Endothelial cell of umbilical vein (primary cell): ENCODE measurements around the gene ANTXRL.
"Not testable (repeated sequence)": the region's sequence is repeated elsewhere in the genome, so short reads cannot be mapped to it uniquely, and the experiment has no call there.

ENCODE experiments used
- CTCF ChIP-seq, 2 donors: IDR thresholded peaks; 1 replicate in 1 of 2; 2 replicates in 1 of 2; pipeline ENCODE4 v1.5.1; 2011; ENCODE audit warnings: low read length in 2 of 2, mild to moderate bottlenecking in 2 of 2, moderate library complexity in 2 of 2, control low read depth in 1 of 2, inconsistent platforms in 1 of 2, low read depth in 1 of 2; ENCODE audit not compliant: insufficient read depth in 1 of 2; ENCODE audit errors: extremely low read depth in 1 of 2
- POLR2A ChIP-seq: IDR thresholded peaks from 2 replicates; pipeline ENCODE4 v1.6.1; 2012; ENCODE audit warnings: low read depth, mild to moderate bottlenecking, control low read depth, low read length

GRCh38 chr10:46255210-46255609, 31.6 kb upstream of the ANTXRL start:
- not testable (repeated sequence) for TF ChIP-seq CTCF (IDR thresholded peaks at IDR 0.05; ENCODE audit: extremely low read depth in 1 of 2, insufficient read depth in 1 of 2, low read depth in 1 of 2, low read length in 2 of 2); POLR2A
